PFSK-1 (cell line): ENCODE measurements around the gene RGP1.

Source experiments
- FOXP2 ChIP-seq: optimal IDR thresholded peaks from 2 replicates; pipeline ENCODE3; 2011; ENCODE audit warnings: borderline replicate concordance, control low read depth, inconsistent platforms; ENCODE audit not compliant: insufficient read depth; ENCODE audit errors: extremely low read length, extremely low read depth
- POLR2AphosphoS5 ChIP-seq: IDR thresholded peaks from 2 replicates; pipeline ENCODE4 v1.6.1; 2012; ENCODE audit warnings: low read depth, mild to moderate bottlenecking, control low read depth, low read length, moderate library complexity
- SIN3A ChIP-seq: IDR thresholded peaks from 2 replicates; pipeline ENCODE4 v1.6.1; 2012; ENCODE audit warnings: mild to moderate bottlenecking, low read length, moderate library complexity, borderline replicate concordance; ENCODE audit not compliant: insufficient read depth
- TAF1 ChIP-seq: IDR thresholded peaks from 2 replicates; pipeline ENCODE4 v1.6.1; 2012; ENCODE audit warnings: low read length, control low read depth, borderline replicate concordance; ENCODE audit not compliant: insufficient read depth
- TF ChIP-seq, protein P1 (sequence below), 2 experiments: IDR thresholded peaks; 2 replicates each; pipeline versions ENCODE4 v1.6.1 to v1.8.0; 2011 to 2012; ENCODE audit warnings: low read depth in 2 of 2, low read length in 2 of 2, control low read depth in 1 of 2, inconsistent platforms in 1 of 2, mild to moderate bottlenecking in 1 of 2, moderate library complexity in 1 of 2; ENCODE audit not compliant: insufficient read depth in 1 of 2

Gene RGP1

DNA sequence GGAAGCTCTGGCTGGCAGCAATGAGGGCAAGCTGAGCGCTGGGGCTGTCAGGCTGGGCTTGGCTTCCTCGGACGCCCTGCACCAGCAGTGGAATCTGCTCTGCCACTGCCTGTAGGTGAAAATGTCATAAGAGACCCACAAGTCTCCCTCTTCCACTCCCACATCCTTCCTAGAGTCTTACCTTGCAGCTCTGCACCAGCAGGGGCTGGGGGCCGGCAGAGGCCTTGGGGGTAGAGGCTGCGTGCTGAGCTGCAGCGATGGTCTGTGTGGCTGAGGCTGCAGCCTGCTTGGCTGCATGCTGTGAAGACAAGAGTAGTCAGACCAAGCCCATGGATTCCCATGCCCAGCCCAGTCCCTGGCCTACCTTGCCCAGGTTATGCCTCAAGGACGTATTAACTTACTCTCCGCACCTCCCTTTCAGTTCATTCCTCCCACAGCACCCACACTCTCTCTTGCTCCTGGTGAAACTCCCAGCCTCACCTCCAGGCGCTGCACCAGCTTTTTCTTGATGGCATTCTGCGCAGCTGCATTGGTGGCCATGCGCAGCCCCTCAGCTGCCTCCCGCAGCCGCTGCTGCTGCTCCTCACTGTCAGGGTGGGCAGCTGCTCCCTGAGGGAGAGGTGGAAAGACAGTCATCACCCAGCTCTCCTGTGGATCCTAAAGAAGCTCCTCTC, 34.4 kb upstream of the RGP1 start:
- TF ChIP-seq FOXP2 (no peak), TAF1 (no peak), POLR2AphosphoS5 (no peak), SIN3A (no peak)
- TF ChIP-seq, protein P1, sequence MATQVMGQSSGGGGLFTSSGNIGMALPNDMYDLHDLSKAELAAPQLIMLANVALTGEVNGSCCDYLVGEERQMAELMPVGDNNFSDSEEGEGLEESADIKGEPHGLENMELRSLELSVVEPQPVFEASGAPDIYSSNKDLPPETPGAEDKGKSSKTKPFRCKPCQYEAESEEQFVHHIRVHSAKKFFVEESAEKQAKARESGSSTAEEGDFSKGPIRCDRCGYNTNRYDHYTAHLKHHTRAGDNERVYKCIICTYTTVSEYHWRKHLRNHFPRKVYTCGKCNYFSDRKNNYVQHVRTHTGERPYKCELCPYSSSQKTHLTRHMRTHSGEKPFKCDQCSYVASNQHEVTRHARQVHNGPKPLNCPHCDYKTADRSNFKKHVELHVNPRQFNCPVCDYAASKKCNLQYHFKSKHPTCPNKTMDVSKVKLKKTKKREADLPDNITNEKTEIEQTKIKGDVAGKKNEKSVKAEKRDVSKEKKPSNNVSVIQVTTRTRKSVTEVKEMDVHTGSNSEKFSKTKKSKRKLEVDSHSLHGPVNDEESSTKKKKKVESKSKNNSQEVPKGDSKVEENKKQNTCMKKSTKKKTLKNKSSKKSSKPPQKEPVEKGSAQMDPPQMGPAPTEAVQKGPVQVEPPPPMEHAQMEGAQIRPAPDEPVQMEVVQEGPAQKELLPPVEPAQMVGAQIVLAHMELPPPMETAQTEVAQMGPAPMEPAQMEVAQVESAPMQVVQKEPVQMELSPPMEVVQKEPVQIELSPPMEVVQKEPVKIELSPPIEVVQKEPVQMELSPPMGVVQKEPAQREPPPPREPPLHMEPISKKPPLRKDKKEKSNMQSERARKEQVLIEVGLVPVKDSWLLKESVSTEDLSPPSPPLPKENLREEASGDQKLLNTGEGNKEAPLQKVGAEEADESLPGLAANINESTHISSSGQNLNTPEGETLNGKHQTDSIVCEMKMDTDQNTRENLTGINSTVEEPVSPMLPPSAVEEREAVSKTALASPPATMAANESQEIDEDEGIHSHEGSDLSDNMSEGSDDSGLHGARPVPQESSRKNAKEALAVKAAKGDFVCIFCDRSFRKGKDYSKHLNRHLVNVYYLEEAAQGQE (IDR thresholded peaks at IDR 0.05; ENCODE audit: insufficient read depth in 1 of 2, low read depth in 2 of 2, low read length in 2 of 2): no peak

DNA sequence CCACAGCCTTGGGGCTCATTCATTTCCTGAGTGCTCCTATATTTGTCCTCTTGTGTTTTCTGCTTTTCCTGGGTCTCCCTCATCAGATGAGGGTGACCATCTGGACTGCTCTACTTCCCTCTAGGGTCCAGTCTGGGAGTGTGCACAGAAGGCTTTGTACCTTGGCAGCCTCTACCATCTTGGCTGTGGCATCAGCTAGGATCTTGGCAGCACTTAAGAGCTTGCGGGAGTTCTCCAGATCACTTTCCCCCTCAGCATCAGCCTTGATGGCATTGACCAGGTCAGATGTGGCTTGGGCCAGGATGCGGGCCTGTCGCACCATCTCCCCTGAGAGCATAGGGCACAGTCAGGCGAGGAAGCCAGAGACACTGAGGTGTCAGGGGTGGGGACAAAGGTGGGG, 32.9 kb upstream of the RGP1 start:
- TF ChIP-seq SIN3A (no peak), TAF1 (no peak), FOXP2 (no peak), POLR2AphosphoS5 (no peak)
- TF ChIP-seq, protein P1 (IDR thresholded peaks at IDR 0.05; ENCODE audit: insufficient read depth in 1 of 2, low read depth in 2 of 2, low read length in 2 of 2): no peak

DNA sequence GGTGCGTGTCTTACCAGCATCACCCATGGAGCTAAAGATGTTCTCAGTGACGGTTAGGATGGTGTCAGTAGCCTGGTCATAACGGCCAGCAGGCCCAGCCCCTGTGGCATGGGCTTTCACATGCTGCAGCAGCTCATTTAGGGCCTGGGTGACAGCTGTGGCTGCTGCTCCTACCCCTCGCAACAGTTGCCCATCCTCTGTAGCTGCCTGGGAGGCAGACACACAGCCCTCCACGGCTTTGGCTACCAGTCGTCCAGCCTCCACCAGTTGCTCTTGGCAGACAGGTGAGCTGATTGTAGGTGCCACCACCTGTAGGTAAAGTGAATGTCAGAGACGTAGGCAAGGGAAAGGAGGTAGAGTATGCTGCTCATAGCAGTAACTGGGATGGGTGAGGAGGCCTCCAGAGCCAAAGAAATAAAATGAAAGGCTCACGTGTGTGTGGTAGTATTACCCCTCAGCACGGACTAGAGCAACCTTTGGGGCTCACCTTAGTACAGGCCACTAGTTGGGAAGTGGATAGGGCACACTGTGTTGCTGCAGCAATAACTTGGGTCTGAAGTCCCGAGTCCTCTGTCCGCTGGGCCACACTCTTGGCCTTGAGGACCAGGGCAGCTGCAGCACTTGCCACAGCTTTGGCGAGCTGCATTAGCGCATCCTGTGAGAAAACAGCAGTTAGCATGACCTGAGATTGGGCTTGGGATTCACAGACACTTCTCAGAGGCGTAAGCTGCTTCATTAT, 31.8 kb upstream of the RGP1 start:
- TF ChIP-seq TAF1 (no peak), FOXP2 (no peak), POLR2AphosphoS5 (no peak), SIN3A (no peak)
- TF ChIP-seq, protein P1 (IDR thresholded peaks at IDR 0.05; ENCODE audit: insufficient read depth in 1 of 2, low read depth in 2 of 2, low read length in 2 of 2): no peak

DNA sequence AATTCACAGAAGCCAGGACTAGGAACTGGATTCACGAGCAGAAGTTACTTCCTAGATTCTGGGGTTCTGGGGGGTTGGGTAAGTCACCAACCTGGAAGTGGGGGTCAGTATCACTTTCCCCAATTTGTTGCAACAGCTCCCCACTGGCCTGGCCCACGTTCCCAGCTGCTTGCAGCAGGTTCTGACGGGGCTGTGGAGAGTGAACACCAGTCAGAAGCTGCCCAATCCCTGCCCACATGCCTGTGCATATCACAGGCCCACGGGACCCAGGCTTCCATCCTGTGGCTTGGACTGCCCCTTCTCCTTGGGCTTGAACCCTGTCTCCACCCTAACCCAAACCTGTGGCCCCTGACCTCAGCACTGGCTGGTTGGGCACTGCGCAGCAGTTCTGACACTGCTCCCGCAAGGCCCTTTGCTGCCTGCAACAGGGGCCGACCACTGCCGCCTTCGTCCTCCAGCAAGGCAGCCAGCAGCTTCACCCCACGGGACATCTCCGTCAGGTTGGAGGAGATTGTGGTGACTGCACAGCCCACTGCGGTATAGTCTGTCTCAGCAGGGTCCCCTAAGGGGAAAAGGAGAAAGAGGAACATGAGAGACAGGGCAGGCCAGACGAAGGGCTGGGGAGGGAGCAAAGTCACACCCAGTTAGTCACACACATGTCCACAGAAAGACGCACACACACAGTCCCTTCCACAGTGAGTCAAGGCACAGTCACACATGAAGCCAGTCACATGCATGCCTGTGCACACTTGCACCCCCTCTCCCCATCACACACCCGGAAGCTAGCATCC, 30.2 kb upstream of the RGP1 start:
- no peak for TF ChIP-seq FOXP2
- no peak for TF ChIP-seq TAF1
- TF ChIP-seq, protein P1 (IDR thresholded peaks at IDR 0.05; ENCODE audit: insufficient read depth in 1 of 2, low read depth in 2 of 2, low read length in 2 of 2): no peak
- TF ChIP-seq POLR2AphosphoS5: no peak
- TF ChIP-seq SIN3A: no peak
